Rectal smooth muscle tissue (tissue), 1 donor: ENCODE results near the gene ANO7.

Experiments
- H3K27ac ChIP-seq: one replicate; pipeline ENCODE4 v1.7.0; 2013; ENCODE audit warnings: low read depth, low read length, inconsistent platforms
- H3K27me3 ChIP-seq: one replicate; pipeline ENCODE4 v1.7.0; 2013; ENCODE audit warnings: low read length; ENCODE audit not compliant: control insufficient read depth, insufficient read depth
- H3K36me3 ChIP-seq: one replicate; pipeline ENCODE4 v1.7.0; 2013; ENCODE audit warnings: low read length; ENCODE audit not compliant: control insufficient read depth, insufficient read depth
- H3K4me1 ChIP-seq: one replicate; pipeline ENCODE4 v1.7.0; 2013; ENCODE audit warnings: low read length; ENCODE audit not compliant: control insufficient read depth, insufficient read depth
- H3K4me3 ChIP-seq: one replicate; pipeline ENCODE4 v1.7.0; 2013; ENCODE audit warnings: low read length
- H3K9ac ChIP-seq: one replicate; pipeline ENCODE4 v1.7.0; 2013; ENCODE audit warnings: low read length

The ANO7 gene

DNA sequence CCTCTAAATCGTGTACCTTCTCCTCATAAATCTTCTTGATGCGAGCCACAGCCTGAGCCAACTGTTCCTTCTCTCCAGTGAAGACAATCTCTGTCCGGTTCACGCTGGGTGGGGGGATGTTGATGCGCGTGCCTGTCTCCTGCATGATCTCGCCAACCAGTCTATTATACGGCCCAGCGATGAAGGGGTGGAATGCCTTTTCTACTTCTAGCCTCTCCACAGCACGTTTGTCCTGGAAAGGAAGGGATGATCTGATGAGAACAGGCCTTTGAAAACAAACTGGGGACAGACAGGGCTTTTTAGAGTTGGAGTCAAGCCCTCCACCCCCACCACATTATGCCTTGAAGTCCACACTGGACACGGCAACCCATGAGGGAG, 67.7 kb downstream of the ANO7 start:
- H3K9ac ChIP-seq: no peak overlapping the region
- peaks cover 59% of the 10 kb centered on the region for H3K36me3 ChIP-seq
- H3K27ac ChIP-seq: no peak overlapping the region
- H3K4me1 ChIP-seq: no peaks in the 10 kb centered on the region
- no peak overlapping the region for H3K4me3 ChIP-seq
- no peaks in the 10 kb centered on the region for H3K27me3 ChIP-seq

DNA sequence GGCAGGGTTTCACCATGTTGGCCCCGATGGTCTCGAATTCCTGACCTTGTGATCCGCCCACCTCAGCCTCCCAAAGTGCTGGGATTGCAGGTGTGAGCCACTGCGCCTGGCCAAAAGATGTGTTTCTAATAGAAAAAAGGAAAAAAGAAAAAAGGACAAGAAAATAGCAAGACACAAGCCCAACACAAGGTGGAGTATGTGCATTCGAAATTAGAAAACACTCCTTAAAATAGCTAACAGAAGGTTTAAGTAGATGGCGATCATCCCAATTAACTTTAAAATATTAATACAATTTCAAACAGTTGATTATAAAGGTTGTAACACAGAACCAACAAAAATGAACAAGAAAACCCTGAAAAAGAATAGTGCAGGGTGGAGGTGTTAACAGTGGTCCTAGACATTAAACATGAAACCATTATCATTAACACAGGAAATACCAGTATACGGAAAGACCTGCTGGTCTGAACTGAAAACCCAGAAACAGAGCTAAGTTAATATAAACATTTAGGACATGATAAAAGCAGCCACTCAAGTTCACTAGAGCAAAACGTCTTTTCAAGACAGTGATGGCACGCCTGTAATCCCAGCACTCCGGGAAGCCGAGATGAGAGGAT, 69.0 kb downstream of the ANO7 start:
- peaks cover 60% of the 10 kb centered on the region for H3K36me3 ChIP-seq
- H3K27me3 ChIP-seq: no peaks in the 10 kb centered on the region
- no peak overlapping the region for H3K9ac ChIP-seq
- no peak overlapping the region for H3K27ac ChIP-seq
- no peaks in the 10 kb centered on the region for H3K4me1 ChIP-seq
- H3K4me3 ChIP-seq: no peak overlapping the region

DNA sequence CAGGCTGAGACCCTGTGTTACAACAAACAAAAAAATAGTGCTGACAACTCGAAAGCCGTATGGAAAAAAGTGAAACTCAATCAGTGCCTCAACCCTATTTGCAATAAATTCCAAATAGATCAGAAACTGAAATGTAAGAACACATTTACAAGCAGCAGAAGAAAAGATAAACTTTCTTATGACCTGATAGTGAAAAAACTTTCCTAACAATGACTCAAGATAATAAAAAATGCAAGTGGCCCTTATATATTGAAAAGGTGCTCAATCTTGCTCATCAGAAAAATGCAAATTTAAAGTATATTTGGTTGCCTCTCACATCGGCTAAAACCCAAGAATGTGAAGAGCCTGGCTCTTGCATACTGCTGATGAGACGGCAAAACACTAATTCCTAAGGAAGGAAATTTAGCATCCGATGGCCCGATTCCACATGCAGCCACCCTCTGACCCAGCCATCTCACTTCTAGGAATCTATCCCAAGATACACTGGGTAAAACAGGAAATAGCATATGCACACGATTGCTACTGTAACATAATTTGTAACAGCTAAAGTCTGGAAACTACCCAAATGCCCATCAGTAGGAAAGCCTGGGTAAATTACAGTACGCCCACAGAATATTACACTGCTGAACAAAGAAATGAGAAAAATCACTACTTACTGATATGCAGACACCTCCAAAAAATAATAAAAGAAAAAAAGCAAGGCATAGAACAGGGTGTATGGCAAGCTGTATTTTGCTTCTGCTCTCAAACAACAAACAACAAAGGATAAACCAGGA, 70.2 kb downstream of the ANO7 start:
- no peak overlapping the region for H3K27ac ChIP-seq
- H3K27me3 ChIP-seq: no peaks in the 10 kb centered on the region
- H3K4me3 ChIP-seq: no peak overlapping the region
- no peak overlapping the region for H3K9ac ChIP-seq
- H3K36me3 ChIP-seq: peaks cover 56% of the 10 kb centered on the region
- H3K4me1 ChIP-seq: no peaks in the 10 kb centered on the region

GRCh38 chr2:241260911-241261310, 72.4 kb downstream of the ANO7 start:
- no peak overlapping the region for H3K27ac ChIP-seq
- H3K4me1 ChIP-seq: no peaks in the 10 kb centered on the region
- no peak overlapping the region for H3K4me3 ChIP-seq
- H3K9ac ChIP-seq: no peak overlapping the region
- H3K36me3 ChIP-seq: peaks cover 46% of the 10 kb centered on the region
- H3K27me3 ChIP-seq: no peaks in the 10 kb centered on the region

- no peaks in the 10 kb centered on the region for H3K4me1 ChIP-seq
Observed at GRCh38 chr2:241261628-241262027, 73.2 kb downstream of the ANO7 start.

GRCh38 chr2:241263061-241263460, 74.6 kb downstream of the ANO7 start:
- H3K27ac ChIP-seq: no peak overlapping the region
- peaks cover 41% of the 10 kb centered on the region for H3K36me3 ChIP-seq
- H3K9ac ChIP-seq: no peak overlapping the region
- no peaks in the 10 kb centered on the region for H3K27me3 ChIP-seq
- no peaks in the 10 kb centered on the region for H3K4me1 ChIP-seq
- H3K4me3 ChIP-seq: no peak overlapping the region

More at GRCh38 chr2:241261628-241262027, 73.2 kb downstream of the ANO7 start:
- H3K4me3 ChIP-seq: no peak overlapping the region
- H3K9ac ChIP-seq: no peak overlapping the region
- H3K36me3 ChIP-seq: peaks cover 41% of the 10 kb centered on the region
- no peak overlapping the region for H3K27ac ChIP-seq
- no peaks in the 10 kb centered on the region for H3K27me3 ChIP-seq

- Histone ChIP-seq H3K27me3 (no peaks in the 10 kb centered on the region), H3K27ac (no peak overlapping the region), H3K9ac (no peak overlapping the region), H3K4me3 (no peak overlapping the region), H3K36me3 (peaks cover 34% of the 10 kb centered on the region), H3K4me1 (peaks cover 1% of the 10 kb centered on the region)
Observed at GRCh38 chr2:241265506-241265905, 77.0 kb downstream of the ANO7 start.

- Histone ChIP-seq H3K4me1 (peaks cover 10% of the 10 kb centered on the region), H3K36me3 (peaks cover 17% of the 10 kb centered on the region), H3K9ac (no peak overlapping the region), H3K4me3 (no peak overlapping the region), H3K27me3 (no peaks in the 10 kb centered on the region), H3K27ac (no peak overlapping the region)
Observed at GRCh38 chr2:241267249-241268067, 79.0 kb downstream of the ANO7 start.

DNA sequence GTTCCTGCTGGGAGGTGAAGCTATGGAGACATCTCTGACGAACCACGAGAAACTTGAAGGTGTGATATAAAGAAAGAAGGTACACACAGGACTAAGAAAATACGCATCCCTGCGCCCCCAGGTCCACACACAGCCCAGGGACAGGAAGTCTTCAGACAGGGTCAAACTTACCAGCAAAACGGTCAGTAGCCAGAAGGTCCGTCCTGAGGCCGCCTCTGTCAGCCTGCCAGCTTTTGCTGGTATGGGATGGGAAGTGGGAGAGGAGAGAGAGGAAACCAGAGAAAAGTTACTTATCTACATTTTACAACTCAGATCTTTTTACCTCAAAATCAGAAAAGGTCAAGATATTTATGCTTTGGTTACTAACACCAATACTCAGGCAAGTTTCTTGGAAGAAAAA, 79.8 kb downstream of the ANO7 start:
- peaks cover 10% of the 10 kb centered on the region for H3K36me3 ChIP-seq
- H3K4me1 ChIP-seq: peaks cover 10% of the 10 kb centered on the region
- no peak overlapping the region for H3K4me3 ChIP-seq
- no peak overlapping the region for H3K27ac ChIP-seq
- no peak overlapping the region for H3K9ac ChIP-seq
- no peaks in the 10 kb centered on the region for H3K27me3 ChIP-seq

- Histone ChIP-seq H3K4me1 (peaks cover 10% of the 10 kb centered on the region), H3K9ac (no peak overlapping the region), H3K36me3 (peaks cover 9% of the 10 kb centered on the region), H3K27me3 (no peaks in the 10 kb centered on the region), H3K4me3 (no peak overlapping the region), H3K27ac (no peak overlapping the region)
Observed at GRCh38 chr2:241268716-241269445, 80.4 kb downstream of the ANO7 start.

DNA sequence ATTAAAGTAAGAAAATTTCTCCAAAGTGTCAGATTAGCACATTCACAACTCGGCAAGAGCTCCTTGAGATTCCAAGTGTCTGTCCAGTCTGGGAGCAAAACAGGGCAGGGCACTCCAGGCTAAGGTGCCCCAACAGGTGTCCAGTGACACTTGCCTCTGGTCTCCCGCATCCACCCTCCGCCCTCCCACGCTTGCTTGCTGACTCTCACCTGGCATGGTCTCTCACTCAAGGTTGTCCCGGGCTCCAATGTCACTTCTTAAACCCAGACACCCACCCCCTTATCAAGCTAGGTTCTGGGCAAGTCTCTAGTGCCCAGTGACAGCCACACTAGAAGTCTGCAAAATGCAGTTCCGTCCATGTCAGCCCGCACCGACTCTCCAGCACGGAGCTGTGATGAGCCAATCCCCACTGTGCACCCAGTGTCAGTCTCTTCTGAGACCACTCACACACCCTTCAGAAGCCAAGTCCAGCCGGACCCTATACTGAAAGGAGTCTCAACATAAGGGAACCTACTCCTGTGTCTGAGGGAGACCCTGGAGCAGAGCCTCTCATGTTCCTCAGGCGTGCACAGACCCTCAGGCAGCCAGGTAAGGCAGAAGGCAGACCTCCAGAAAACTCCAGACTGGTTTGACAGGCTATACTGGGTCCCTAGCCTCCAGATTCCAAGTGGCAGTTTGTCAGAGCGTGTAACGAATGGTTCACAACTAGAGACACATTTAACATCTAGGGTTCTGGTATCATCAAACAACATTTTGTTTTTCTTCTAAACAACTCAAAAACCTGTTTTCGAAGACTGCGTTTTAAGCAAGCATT, 81.4 kb downstream of the ANO7 start:
- Histone ChIP-seq H3K27me3 (no peaks in the 10 kb centered on the region), H3K4me3 (no peak overlapping the region), H3K27ac (no peak overlapping the region), H3K36me3 (peaks cover 9% of the 10 kb centered on the region), H3K4me1 (peaks cover 10% of the 10 kb centered on the region), H3K9ac (no peak overlapping the region)
